ENCODE measurements around the gene NPTN. TPM values are rescaled to one million over a fixed set of nuclear protein-coding genes. Genes with fewer than 3 reads are reported as not detected.

Gene NPTN
- total and polyA plus RNA-seq, 11 donors = 89.3 to 264 (median 197) TPM

DNA sequence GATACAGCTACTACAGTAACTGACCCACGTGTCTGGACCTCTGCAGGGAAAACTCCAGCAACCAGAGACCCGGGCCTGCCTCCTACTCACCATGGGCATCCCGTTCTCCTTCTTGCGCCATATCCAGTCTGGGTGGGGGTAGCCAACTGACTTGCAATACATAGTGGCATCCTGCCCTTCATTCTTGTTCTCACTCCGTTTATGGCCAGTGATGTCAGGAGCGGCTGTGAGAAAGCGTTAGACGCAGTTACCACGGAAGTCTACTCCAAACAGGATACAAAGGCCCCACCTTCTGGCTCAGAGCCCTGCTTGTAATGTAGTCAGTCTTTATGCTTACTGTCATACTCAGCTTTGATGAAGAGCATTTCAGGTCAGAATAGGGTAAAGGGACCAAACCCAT, 59.6 kb downstream of the NPTN start:
- peak overlapping the region in 4 of 12 donors; percentile 1 to 55 (median 26) for H3K27ac ChIP-seq

DNA sequence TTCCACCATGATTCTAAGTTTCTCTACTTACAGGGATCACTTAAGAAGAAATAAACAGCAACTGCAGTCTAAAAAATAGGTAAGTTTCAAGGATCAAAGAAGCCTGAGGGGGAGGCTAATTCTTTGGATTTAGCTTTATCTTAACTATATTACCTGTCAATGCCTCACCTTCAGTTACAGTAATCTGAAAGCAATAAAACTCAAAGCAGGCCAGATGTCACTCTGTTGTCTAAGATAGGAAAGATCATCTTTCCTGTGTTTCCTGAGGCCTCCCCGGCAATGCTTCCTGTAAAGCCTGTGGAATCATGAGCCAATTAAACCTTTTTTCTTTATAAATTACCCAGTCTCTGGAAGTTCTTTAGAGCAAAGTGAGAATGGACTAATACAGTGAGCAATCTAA, 60.2 kb downstream of the NPTN start:
- peaks cover 0 to 98% (median 85%) of the 10 kb centered on the region in 9 donors for H3K36me3 ChIP-seq
- H3K4me3 ChIP-seq = no peak overlapping the region
- ATAC-seq (no peak), DNase-seq (no peak)
- H3K9me3 ChIP-seq = no peaks in the 10 kb centered on the region
- peak overlapping the region in 5 of 12 donors; percentile 1 to 55 (median 28) for H3K27ac ChIP-seq
- peaks cover 0 to 38% (median 18%) of the 10 kb centered on the region in 12 donors for H3K4me1 ChIP-seq
- H3K27me3 ChIP-seq = no peaks in the 10 kb centered on the region
- intact Hi-C loops (cut with DNase I) = loop anchor here in 2 of 10 donors (5.0 kb wide), 1 partner anchor 59 kb away; the partner anchor contains the start of gene NPTN (in 2 of the 2)
- no peak for TF ChIP-seq POLR2A (IDR thresholded peaks at IDR 0.05)
- WGBS, 4 donors = 44 to 66% (median 55%) methylated on average over 1 of the region's 1 CpG

More for the DNA sequence above, 59.6 kb downstream of the NPTN start:
- TF ChIP-seq POLR2A (IDR thresholded peaks at IDR 0.05) = no peak
- TF ChIP-seq CTCF (IDR thresholded peaks at IDR 0.05) = no peak
- DNase-seq = peak in 4 of 5 donors; percentile 27 to 53 (median 48)
- H3K4me3 ChIP-seq = no peak overlapping the region
- no peaks in the 10 kb centered on the region for H3K27me3 ChIP-seq
- intact Hi-C loops (cut with DNase I) = loop anchor here in 2 of 10 donors (5.0 kb wide), 1 partner anchor 59 kb away; the partner anchor contains the start of gene NPTN (in 2 of the 2)
- ATAC-seq = peak in 3 of 4 donors; percentile 31 to 83 (median 40)
- no peaks in the 10 kb centered on the region for H3K9me3 ChIP-seq
- peaks cover 0 to 96% (median 85%) of the 10 kb centered on the region in 9 donors for H3K36me3 ChIP-seq
- 42 to 60% (median 55%) methylated on average over 9 of the region's 9 CpGs for WGBS, 4 donors
- H3K4me1 ChIP-seq = peaks cover 0 to 38% (median 18%) of the 10 kb centered on the region in 12 donors

DNA sequence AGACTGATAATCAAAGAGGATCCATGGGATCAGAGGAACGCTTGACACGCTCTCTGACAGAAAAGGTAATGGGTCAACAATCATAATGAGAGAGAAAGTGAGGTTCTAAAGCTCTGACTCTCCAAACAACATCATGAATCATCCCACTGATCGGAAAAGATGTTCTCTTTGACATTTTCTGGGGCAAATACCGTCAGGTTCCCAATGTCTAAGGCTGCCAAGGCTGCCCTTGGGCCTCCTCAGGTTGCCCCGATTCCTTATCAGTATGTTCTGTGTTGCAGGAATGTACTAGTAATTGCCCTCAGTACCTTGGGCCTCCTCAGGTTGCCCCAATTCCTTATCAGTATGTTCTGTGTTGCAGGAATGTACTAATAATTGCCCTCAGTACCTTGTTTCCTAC, 60.9 kb downstream of the NPTN start:
- Histone ChIP-seq H3K36me3 (peaks cover 0 to 98% (median 86%) of the 10 kb centered on the region in 9 donors), H3K27ac (peak overlapping the region in 1 of 12 donors; percentile 50), H3K4me1 (peaks cover 0 to 38% (median 18%) of the 10 kb centered on the region in 12 donors), H3K9me3 (no peaks in the 10 kb centered on the region), H3K4me3 (no peak overlapping the region), H3K27me3 (no peaks in the 10 kb centered on the region)
- intact Hi-C loops (cut with DNase I) = loop anchor here in 2 of 10 donors (5.0 kb wide), 1 partner anchor 60 kb away; the partner anchor contains the start of gene NPTN (in 2 of the 2)
- DNase-seq (no peak), ATAC-seq (no peak)
- TF ChIP-seq POLR2A (IDR thresholded peaks at IDR 0.05) (no peak), CTCF (IDR thresholded peaks at IDR 0.05) (no peak)
- WGBS, 4 donors = 67 to 77% (median 70%) methylated on average over 5 of the region's 5 CpGs

- no peak overlapping the region for H3K4me3 ChIP-seq
- TF ChIP-seq POLR2A (IDR thresholded peaks at IDR 0.05) = no peak
- no peak for TF ChIP-seq CTCF (IDR thresholded peaks at IDR 0.05)
- DNase-seq (no peak), ATAC-seq (no peak)
- intact Hi-C loops (cut with DNase I) = loop anchor here in 2 of 10 donors (5.0 kb wide), 1 partner anchor 61 kb away; the partner anchor contains the start of gene NPTN (in 2 of the 2)
- H3K27me3 ChIP-seq = no peaks in the 10 kb centered on the region
- H3K27ac ChIP-seq = no peak overlapping the region
- 81 to 91% (median 89%) methylated on average over 5 of the region's 5 CpGs for WGBS, 4 donors
- H3K36me3 ChIP-seq = peaks cover 0 to 99% (median 86%) of the 10 kb centered on the region in 9 donors
- H3K4me1 ChIP-seq = peaks cover 0 to 36% (median 18%) of the 10 kb centered on the region in 12 donors
- H3K9me3 ChIP-seq = no peaks in the 10 kb centered on the region
These were observed 61.8 kb downstream of the NPTN start for GRCh38 chr15:73571346-73571745.
